GM18868 (cell line): ENCODE measurements around the gene NOMO2.
"Not testable (repeated sequence)": the region's sequence is repeated elsewhere in the genome, so short reads cannot be mapped to it uniquely, and the experiment has no call there.

Experiments
- ATAC-seq: cut with Tn5 transposase; IDR thresholded peaks from one replicate; pipeline ENCODE4 v1.9.1; 2021; ENCODE audit warnings: mild to moderate bottlenecking, moderate library complexity; ENCODE audit not compliant: unreplicated experiment

NOMO2 gene

DNA sequence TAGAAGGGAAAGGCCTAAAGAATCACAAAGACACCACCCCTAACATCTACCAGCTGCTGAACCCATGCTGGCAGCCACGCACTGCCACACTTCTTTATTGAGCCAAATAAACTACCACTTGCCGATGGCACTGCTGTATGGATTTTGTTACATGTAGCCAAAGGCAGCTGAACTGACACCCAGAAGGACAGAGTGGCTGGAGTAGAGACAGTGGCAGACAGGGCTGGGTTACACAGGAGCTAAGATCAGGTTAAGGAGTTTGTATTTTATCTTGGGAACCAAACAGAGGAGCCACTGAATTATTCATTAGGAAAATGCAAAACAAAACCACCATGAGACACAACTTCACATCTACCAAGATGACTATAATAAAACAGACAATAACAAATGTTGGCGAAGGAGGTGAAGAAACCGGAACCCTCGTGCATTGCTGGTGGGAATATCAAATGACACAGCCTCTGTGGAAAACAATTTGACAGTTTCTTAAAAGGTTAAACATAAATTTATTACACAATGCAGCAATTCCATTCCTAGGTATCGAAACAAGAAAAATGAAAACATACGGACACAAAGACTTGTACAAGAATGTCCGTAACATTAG, 35.9 kb downstream of the NOMO2 start:
- ATAC-seq: not testable (repeated sequence)

DNA sequence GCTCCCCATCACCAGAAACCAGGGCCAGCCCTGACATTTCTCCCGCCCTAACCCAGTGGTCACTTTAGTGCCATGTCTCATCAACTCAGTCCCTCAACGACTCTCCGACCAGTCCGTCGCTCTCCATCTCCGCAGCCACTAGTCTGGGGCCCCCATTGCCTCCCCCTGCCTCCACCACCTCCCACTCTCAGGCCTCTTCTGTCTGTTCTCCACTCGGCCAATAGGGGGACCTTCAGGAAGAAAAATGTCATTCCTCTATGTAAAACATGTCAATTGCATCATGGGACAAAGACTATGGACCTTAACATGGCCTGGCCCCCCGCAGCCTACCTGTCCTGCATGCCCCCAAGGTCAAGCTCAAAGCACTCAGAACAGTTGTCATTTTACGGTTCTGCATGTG, 39.3 kb downstream of the NOMO2 start:
- not testable (repeated sequence) for ATAC-seq

DNA sequence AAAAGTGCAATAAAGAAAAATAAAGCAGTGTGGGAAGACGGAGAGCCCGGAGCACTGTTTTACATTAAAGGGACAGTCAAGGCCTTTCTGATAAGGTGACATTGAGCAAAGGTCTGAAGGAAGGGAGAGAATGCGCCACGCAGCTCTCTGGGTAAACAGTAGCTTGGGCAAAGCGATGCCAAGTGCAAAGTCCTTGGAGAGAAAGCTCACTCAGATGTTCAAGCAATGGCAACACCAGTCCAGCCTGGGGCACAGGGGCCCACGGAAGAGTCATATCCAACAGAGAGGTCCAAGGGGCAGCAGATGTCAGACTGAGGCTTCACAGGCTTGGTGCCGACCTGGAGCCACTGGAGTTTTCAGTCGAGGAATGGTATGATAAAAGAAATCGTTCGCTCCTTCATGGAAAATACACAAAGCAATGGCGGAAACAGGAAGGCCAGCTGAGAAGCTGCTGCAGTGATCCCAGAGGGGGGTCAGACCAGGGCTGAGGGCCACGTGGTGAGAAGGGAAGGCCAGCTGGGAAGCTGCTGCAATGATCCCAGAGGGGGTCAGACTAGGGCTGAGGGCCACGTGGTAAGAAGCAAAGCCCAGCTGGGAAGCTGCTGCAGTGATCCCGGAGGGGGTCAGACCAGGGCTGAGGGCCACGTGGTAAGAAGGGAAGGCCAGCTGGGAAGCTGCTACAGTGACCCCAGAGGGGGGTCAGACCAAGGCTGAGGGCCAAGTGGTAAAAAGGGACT, 40.3 kb downstream of the NOMO2 start:
- ATAC-seq: not testable (repeated sequence)

DNA sequence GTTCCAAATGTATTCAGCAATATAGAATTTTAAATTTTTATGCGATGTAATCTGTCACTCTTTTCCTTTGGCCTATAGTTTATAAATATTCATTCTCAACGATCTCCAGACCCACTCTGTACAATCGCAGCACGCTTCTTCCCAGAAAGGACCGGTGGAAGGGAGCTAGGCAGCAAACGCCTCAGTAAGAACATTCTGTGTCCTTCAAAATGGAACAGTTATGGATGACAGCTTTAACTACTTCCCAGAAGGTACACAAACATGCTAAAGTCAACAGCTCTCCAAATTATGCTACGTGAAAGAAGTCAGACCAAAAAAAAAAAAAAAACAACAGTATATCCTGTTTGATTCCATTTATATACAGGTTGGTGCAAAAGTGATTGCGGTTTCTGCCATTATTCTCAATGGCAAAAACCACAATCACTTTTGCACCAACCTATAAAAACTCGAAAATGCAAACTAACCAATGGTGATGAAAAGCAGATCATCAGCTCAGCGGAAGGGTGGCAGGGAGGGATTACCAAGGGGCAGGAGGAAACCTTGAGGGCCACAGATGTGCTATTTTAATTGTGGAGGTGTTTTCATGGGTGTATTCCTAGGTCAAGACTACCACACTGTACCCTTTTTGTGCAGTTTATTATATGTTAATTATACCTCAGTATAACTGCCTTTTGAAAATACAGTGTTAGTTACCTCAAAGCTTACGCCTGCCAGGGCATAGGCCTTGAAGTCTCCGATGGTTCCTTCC, 43.2 kb downstream of the NOMO2 start:
- ATAC-seq: not testable (repeated sequence)

DNA sequence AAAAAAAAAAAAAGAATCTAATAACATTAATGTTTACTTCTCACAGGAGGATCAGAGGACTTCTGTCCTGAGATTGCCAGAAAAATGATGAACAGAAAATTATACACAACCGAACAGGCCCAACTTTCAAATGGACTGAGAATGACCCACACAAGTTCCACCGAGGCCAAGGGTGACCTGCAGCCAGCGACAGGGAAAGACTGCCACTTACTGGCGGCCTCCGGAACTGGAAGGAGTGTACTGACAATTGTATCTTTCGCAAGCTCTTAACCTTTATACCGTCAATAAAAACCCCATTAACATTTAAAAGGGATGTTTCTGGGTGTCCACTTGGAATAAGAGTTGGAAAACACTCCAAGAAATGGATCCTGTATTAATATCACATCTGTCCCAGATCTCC, 63.5 kb downstream of the NOMO2 start:
- ATAC-seq: not testable (repeated sequence)

DNA sequence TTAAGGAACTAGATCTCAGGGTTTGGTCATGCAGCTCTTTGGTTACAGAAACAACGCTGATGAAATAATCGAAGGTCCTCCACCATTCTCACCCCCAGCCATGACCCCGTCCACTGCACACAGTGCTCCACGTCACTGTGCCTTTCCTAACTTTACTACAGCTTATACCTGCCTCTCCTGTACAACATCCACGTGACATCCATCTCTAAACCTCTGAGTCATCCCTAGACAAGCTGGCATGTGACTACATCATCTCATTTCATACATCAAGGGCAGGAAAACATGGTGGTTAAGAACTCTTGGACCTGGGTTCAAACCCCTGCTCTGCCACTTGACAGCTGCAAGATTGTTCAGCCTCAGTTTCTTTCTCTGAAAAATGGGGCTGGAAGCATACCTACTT, 64.9 kb downstream of the NOMO2 start:
- ATAC-seq: not testable (repeated sequence)

DNA sequence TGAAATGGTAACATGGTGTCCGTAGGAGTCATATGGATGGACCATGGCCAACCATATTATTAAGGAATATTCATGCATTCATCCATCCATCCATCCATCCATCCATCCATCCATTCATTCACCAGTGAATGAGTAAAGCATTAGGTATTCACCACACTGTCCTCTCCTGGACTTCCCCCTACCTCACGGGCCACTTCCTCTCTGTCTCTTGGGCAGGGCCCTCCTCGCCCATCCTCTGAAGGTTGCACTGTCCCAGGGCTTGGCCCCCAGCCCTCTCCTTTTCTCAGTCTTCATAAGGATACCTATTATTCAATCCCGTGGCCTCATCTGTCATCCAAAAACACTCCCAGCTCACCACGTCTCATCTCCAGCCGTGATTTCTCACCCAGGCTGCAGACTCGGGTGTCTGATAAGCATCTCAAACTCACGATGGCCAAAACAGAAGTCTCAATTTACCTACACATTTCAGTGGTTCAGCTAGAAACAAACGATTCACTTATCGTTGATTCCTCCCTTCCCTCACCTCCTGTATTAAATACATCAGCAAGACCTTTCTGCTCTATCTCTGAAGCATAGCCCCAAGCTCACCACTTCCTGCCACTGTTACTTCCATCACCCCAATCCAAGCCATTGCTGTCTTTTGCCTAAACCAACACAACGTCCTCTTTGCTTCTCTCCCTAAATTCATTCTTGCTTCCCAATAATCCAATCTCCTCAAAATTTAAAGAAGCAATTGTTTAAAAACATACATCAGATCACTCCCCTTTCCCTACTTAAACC, 69.6 kb downstream of the NOMO2 start:
- ATAC-seq: not testable (repeated sequence)

DNA sequence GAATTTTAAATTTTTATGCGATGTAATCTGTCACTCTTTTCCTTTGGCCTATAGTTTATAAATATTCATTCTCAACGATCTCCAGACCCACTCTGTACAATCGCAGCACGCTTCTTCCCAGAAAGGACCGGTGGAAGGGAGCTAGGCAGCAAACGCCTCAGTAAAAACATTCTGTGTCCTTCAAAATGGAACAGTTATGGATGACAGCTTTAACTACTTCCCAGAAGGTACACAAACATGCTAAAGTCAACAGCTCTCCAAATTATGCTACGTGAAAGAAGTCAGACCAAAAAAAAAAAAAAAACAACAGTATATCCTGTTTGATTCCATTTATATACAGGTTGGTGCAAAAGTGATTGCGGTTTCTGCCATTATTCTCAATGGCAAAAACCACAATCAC, 125.9 kb downstream of the NOMO2 start:
- ATAC-seq: not testable (repeated sequence)

DNA sequence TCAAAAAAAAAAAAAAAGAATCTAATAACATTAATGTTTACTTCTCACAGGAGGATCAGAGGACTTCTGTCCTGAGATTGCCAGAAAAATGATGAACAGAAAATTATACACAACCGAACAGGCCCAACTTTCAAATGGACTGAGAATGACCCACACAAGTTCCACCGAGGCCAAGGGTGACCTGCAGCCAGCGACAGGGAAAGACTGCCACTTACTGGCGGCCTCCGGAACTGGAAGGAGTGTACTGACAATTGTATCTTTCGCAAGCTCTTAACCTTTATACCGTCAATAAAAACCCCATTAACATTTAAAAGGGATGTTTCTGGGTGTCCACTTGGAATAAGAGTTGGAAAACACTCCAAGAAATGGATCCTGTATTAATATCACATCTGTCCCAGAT, 146.1 kb downstream of the NOMO2 start:
- ATAC-seq: not testable (repeated sequence)

DNA sequence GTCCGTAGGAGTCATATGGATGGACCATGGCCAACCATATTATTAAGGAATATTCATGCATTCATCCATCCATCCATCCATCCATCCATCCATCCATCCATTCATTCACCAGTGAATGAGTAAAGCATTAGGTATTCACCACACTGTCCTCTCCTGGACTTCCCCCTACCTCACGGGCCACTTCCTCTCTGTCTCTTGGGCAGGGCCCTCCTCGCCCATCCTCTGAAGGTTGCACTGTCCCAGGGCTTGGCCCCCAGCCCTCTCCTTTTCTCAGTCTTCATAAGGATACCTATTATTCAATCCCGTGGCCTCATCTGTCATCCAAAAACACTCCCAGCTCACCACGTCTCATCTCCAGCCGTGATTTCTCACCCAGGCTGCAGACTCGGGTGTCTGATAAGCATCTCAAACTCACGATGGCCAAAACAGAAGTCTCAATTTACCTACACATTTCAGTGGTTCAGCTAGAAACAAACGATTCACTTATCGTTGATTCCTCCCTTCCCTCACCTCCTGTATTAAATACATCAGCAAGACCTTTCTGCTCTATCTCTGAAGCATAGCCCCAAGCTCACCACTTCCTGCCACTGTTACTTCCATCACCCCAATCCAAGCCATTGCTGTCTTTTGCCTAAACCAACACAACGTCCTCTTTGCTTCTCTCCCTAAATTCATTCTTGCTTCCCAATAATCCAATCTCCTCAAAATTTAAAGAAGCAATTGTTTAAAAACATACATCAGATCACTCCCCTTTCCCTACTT, 152.2 kb downstream of the NOMO2 start:
- ATAC-seq: not testable (repeated sequence)

DNA sequence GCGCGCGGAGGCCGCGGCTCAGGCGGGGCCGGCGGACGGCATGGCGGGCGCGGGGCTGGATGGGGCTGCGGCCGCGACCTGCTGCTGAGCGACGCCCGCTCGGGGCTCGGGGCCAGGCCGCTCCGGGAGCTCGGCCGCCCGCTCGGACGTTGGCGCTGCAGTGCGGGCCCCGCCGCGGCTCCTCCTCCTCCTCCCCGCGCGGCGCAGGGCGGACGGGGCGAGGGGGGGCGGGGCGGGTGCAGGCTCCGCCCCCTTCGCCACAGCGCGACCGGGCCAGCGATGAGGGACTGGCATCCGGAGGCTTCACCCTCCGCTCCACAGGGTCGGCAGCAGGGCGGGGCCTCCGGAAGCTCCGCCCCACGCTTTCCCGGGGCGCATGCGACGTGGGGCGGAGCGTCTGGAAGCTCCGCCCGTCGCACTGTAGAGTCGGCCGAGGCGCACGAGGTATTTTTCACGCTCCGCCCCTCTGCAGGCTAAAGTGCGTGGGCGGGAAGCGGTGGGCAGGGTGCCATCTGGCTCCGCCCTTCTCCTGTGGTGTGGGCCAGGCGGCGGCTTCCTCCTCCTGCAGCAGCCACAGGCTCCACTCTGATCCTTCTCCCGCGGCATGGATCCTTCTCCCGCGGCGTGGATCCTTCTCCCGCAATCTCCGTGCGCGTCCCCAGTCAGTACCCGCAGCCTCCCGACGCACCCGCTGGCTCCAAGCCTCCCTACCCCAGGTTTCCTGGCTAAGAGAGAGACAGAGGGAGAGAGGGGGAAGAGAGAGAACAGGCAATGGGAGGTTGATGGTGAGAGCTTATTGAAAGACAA, 159.8 kb downstream of the NOMO2 start:
- not testable (repeated sequence) for ATAC-seq

DNA sequence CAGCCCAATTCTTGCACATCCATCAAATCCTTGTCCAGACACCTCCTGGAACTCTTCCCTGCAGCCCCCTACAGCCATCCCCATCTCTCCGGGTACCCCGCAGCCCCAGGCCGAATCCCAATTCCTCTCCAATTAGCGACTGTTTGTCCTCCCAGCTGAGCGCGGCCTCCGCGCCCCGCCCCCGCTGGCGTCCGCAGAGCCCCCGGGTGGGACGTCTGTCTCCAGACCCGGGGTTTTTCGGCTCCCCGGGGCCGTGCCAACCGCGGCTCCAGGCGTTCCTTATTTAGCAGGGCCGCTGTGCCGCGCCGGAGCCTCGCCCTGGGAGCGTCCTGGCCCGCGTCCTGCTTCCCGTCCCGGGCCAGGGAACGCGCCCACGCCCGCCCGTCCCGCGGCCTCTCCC, 160.7 kb downstream of the NOMO2 start:
- ATAC-seq: not testable (repeated sequence)

DNA sequence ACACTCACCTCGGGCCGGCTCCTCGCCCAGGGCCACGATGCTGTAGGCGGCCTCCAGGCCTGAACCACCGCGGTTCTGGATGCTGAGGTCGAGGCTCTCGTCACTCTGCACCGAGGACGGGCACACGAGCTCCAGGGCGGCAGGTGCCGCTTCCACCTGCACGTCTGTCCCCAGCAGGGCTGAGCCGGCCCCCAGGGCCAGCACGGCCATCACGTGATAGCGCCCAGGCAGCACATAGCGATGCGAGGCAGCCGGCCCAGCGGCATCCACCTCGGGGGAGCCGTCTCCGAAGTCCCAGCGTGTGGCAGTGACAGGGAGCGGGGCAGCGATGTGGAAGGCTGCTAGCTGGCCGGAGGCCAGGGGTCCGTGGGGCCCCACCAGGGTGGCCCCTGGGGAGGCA, 167.5 kb downstream of the NOMO2 start:
- ATAC-seq: not testable (repeated sequence)

DNA sequence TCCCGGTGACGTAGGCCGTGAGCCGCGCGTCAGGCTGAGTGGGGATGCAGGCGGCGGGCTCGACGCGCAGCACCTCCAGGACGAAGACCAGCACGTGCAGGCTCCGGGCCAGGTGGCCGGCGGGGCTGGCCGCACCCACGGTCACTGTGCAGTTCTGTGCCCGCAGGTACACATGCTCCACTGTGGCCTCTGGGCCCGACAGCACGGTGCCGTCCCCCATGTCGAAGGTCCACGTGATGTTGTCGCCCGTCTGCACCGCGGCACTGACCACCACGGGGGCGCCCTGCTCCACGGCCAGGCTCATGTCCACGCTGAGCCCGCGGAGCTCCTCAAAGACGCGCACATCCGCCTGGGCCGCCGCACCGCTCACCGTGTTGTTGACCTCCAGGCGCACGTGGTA, 174.1 kb downstream of the NOMO2 start:
- ATAC-seq: not testable (repeated sequence)

DNA sequence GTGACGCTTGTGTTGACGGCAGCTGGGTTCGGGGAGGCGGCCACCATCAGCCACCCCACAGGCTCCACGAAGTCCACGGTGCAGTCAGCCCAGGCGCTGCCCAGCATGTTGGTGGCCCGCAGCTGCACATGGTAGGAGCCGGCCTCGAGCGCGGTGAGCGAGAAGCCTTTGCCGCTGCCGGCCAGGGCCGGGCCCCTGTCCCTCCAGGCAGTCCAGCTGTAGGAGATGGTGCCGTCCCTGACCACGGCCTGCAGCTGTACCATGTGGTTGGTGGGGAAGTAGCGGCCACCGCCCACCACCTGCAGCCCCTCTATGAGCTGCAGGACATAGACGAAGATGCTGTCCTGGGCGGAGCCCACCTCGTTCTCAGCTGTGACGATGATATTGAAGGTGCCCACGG, 175.4 kb downstream of the NOMO2 start:
- ATAC-seq: not testable (repeated sequence)

DNA sequence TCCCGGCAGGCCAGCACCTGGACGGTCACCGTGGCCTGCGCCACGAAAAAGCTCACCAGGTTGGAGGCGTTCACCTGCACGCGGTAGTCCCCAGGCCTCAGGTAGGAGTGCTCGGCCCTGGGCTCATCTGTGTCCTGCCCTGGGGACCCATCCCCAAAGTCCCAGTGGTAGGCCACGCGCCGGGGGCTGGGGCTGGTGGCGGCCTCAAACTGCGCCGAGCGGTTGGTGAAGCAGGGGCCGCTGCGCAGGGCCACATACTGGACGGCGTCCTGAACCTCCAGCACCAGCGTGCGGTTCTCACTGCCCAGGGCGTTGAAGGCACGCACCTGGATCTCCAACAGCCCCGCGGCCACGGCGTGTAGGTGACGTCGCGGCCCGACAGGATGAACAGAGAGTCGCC, 176.6 kb downstream of the NOMO2 start:
- ATAC-seq: not testable (repeated sequence)

DNA sequence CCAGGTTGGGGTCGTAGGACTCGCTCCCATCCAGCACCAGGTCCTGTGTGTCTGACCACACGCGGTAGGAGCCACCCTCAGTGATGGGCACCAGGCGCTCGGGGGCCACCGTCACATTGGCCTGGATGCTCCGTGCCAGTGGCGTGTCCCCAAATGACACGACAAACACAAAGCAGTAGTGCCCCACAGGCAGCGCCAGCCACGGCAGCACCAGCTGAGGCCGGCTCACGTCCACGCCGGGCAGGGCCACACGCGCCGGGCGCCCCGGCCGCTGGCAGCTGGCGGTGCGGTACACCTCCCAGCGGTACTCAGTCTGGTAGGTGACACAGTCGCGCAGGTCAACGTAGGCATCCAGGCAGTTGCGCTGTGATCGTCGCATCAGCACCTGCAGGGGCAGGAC, 177.0 kb downstream of the NOMO2 start:
- not testable (repeated sequence) for ATAC-seq

DNA sequence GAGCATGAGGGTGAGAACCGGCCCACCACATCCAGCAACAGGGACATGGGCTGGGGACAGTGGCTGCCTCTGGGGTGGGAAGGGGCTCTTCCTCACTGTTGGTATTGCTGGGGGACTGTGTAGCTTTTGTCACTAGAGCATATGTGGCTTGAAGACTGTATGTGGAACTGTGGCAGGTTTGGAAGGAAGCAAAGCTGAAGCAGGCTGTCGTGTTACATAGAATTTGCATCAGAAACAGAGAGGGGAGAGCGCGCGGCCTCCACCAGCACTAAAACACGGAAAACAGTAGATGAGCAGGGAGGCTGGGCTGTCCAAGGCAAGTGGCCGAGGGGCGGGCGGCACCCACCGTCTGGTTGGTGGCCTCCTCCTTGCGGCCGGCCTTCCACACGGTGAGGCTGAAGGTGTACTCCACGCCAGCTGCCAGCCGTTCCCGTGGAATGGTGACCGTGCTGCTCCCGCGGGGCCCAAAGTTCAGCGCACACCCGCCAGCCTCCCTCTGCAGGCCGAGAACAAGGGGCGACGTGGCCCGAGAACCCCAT, 177.7 kb downstream of the NOMO2 start:
- ATAC-seq: not testable (repeated sequence)

DNA sequence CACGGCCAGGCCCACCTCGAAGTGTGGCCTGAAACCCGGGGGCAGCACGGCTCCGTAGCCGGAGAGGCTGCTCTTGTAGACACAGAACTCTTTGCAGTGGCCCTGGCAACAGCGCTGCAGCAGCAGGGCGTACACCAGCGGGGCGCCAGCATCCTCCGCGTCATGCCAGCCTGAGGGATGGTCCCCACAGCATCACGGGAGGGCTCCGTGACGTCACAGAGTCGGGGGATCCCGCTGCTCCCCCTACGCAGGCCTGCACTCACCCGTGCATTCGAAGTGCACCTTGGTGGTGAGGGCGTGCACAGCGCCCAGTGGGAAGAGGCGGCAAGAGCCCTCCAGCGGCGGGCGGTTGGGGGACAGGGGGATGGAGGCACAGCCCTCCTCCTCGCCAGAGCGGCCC, 179.2 kb downstream of the NOMO2 start:
- not testable (repeated sequence) for ATAC-seq
